Parathyroid adenoma (tissue), 2 donors: ENCODE data around the gene LMBR1.
"Not testable (repeated sequence)": the region's sequence is repeated elsewhere in the genome, so short reads cannot be mapped to it uniquely, and the experiment has no call there.

ENCODE experiments used
- H2AFZ ChIP-seq: fragments of 300-600 bp; sonication (generic); one replicate; pipeline ENCODE4 v1.7.0; 2017; ENCODE audit warnings: antibody characterized with exemption, mild to moderate bottlenecking
- H3K27ac ChIP-seq: fragments of 300-600 bp; sonication (generic); one replicate; pipeline ENCODE4 v1.7.0; 2017
- H3K27me3 ChIP-seq: fragments of 300-600 bp; sonication (generic); one replicate; pipeline ENCODE4 v1.7.0; 2017; ENCODE audit warnings: low read length; ENCODE audit not compliant: control insufficient read depth, insufficient read depth
- H3K36me3 ChIP-seq: fragments of 300-600 bp; sonication (generic); one replicate; pipeline ENCODE4 v1.7.0; 2017; ENCODE audit warnings: low read length; ENCODE audit not compliant: control insufficient read depth, insufficient read depth
- H3K4me1 ChIP-seq: fragments of 300-600 bp; sonication (generic); one replicate; pipeline ENCODE4 v1.7.0; 2017; ENCODE audit warnings: control low read depth
- H3K4me2 ChIP-seq: fragments of 300-600 bp; sonication (generic); one replicate; pipeline ENCODE4 v1.7.0; 2017; ENCODE audit warnings: low read length
- H3K4me3 ChIP-seq: fragments of 300-600 bp; sonication (generic); one replicate; pipeline ENCODE4 v1.7.0; 2017; ENCODE audit warnings: low read depth, low read length
- H3K79me2 ChIP-seq: fragments of 300-600 bp; sonication (generic); one replicate; pipeline ENCODE4 v1.7.0; 2017; ENCODE audit warnings: control low read depth
- H3K9ac ChIP-seq: fragments of 300-600 bp; sonication (generic); one replicate; pipeline ENCODE4 v1.7.0; 2017; ENCODE audit warnings: mild to moderate bottlenecking
- H3K9me3 ChIP-seq: fragments of 300-600 bp; sonication (generic); one replicate; pipeline ENCODE4 v1.7.0; 2017; ENCODE audit warnings: low read length; ENCODE audit not compliant: control insufficient read depth
- TF ChIP-seq, protein P1 (sequence below): fragments of 300-600 bp; sonication (generic); IDR thresholded peaks from one replicate; pipeline ENCODE4 v1.7.0; 2017; ENCODE audit warnings: antibody characterized with exemption, mild to moderate bottlenecking
- donor health status: primary hyperparathyroidism.

LMBR1 gene

GRCh38 chr7:156816943-156817572 lies 75.9 kb downstream of the LMBR1 start:
- Histone ChIP-seq H3K27ac (no peak overlapping the region), H3K27me3 (no peaks in the 10 kb centered on the region), H3K36me3 (no peaks in the 10 kb centered on the region), H3K79me2 (peaks cover 5% of the 10 kb centered on the region), H3K4me2 (no peak overlapping the region), H3K4me3 (no peak overlapping the region), H3K9me3 (no peaks in the 10 kb centered on the region), H3K9ac (no peak overlapping the region), H3K4me1 (no peaks in the 10 kb centered on the region), H2AFZ (no peak overlapping the region)
- TF ChIP-seq, protein P1, sequence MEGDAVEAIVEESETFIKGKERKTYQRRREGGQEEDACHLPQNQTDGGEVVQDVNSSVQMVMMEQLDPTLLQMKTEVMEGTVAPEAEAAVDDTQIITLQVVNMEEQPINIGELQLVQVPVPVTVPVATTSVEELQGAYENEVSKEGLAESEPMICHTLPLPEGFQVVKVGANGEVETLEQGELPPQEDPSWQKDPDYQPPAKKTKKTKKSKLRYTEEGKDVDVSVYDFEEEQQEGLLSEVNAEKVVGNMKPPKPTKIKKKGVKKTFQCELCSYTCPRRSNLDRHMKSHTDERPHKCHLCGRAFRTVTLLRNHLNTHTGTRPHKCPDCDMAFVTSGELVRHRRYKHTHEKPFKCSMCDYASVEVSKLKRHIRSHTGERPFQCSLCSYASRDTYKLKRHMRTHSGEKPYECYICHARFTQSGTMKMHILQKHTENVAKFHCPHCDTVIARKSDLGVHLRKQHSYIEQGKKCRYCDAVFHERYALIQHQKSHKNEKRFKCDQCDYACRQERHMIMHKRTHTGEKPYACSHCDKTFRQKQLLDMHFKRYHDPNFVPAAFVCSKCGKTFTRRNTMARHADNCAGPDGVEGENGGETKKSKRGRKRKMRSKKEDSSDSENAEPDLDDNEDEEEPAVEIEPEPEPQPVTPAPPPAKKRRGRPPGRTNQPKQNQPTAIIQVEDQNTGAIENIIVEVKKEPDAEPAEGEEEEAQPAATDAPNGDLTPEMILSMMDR: peak; percentile 42

DNA sequence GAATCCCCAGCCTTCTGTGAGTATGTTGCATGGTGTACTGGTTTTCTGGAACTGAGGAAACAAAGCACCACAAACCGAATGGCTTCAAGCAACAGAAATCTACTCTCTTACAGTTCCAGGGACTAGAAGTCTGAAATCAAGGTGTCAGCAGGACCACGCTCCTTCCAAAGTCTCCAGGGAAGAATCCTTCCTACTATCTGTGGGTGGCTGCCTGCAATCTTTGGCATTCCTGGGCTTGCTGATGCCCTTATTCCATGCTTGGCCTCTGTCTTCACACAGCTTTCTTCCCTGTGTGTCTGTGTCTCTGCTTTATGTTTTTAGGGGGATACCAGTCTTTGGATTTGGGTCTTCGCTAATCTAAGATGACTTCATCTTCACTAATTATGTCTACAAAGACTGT lies 81.3 kb downstream of the LMBR1 start:
- Histone ChIP-seq H3K27ac (no peak overlapping the region), H3K9me3 (no peaks in the 10 kb centered on the region), H3K27me3 (no peaks in the 10 kb centered on the region), H3K79me2 (peaks cover 8% of the 10 kb centered on the region), H3K36me3 (no peaks in the 10 kb centered on the region), H3K4me1 (no peaks in the 10 kb centered on the region), H3K4me3 (no peak overlapping the region), H2AFZ (no peak overlapping the region), H3K9ac (no peak overlapping the region), H3K4me2 (no peak overlapping the region)
- TF ChIP-seq, protein P1: no peak

DNA sequence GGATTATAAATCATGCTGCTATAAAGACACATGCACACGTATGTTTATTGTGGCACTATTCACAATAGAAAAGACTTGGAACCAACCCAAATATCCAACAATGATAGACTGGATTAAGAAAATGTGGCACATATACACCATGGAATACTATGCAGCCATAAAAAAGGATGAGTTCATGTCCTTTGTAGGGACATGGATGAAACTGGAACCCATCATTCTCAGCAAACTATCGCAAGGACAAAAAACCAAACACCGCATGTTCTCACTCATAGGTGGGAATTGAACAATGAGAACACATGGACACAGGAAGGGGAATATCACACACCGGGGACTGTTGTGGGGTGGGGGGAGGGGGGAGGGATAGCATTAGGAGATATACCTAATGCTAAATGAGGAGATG lies 89.3 kb downstream of the LMBR1 start:
- H3K4me2 ChIP-seq, H3K9ac ChIP-seq, H3K79me2 ChIP-seq, H3K4me1 ChIP-seq, H3K9me3 ChIP-seq, H3K36me3 ChIP-seq, H2AFZ ChIP-seq, H3K4me3 ChIP-seq, H3K27me3 ChIP-seq, H3K27ac ChIP-seq: not testable (repeated sequence)

GRCh38 chr7:156802214-156802613 lies 90.8 kb downstream of the LMBR1 start:
- no peak overlapping the region for H2AFZ ChIP-seq
- H3K9me3 ChIP-seq: no peaks in the 10 kb centered on the region
- H3K36me3 ChIP-seq: no peaks in the 10 kb centered on the region
- no peak overlapping the region for H3K4me2 ChIP-seq
- H3K4me3 ChIP-seq: no peak overlapping the region
- TF ChIP-seq, protein P1: no peak
- H3K79me2 ChIP-seq: peaks cover 6% of the 10 kb centered on the region
- H3K4me1 ChIP-seq: no peaks in the 10 kb centered on the region
- H3K27ac ChIP-seq: no peak overlapping the region
- no peaks in the 10 kb centered on the region for H3K27me3 ChIP-seq
- no peak overlapping the region for H3K9ac ChIP-seq

GRCh38 chr7:156795415-156795814 lies 97.6 kb downstream of the LMBR1 start:
- no peak overlapping the region for H3K4me3 ChIP-seq
- H2AFZ ChIP-seq: no peak overlapping the region
- H3K9me3 ChIP-seq: no peaks in the 10 kb centered on the region
- no peak overlapping the region for H3K4me2 ChIP-seq
- TF ChIP-seq, protein P1: no peak
- no peak overlapping the region for H3K9ac ChIP-seq
- H3K27me3 ChIP-seq: no peaks in the 10 kb centered on the region
- H3K36me3 ChIP-seq: no peaks in the 10 kb centered on the region
- H3K4me1 ChIP-seq: no peaks in the 10 kb centered on the region
- no peak overlapping the region for H3K27ac ChIP-seq
- peaks cover 6% of the 10 kb centered on the region for H3K79me2 ChIP-seq
